Endodermal cell (in vitro differentiated cells): ENCODE measurements around the gene NUDT16L1. TPM values are rescaled to one million over a fixed set of nuclear protein-coding genes. Genes with fewer than 3 reads are reported as not detected.

ENCODE experiments used
- DNase-seq: peaks from one replicate; pipeline ENCODE4 v3.0.0-alpha.2; 2017
- H3K27ac ChIP-seq: 2 replicates; pipeline ENCODE4 v1.5.1; 2013; ENCODE audit warnings: mild to moderate bottlenecking, low read depth, low read length, moderate library complexity
- H3K27me3 ChIP-seq: 2 replicates; pipeline ENCODE4 v1.6.1; 2013; ENCODE audit warnings: mild to moderate bottlenecking, low read length, moderate library complexity; ENCODE audit not compliant: insufficient read depth, control insufficient read depth, poor library complexity, severe bottlenecking
- H3K36me3 ChIP-seq: 2 replicates; pipeline ENCODE4 v1.7.0; 2013; ENCODE audit warnings: mild to moderate bottlenecking, low read length, moderate library complexity; ENCODE audit not compliant: control insufficient read depth, insufficient read depth
- H3K4me1 ChIP-seq: one replicate; pipeline ENCODE4 v1.7.0; 2013; ENCODE audit warnings: low read length; ENCODE audit not compliant: control insufficient read depth, insufficient read depth
- H3K4me3 ChIP-seq: 2 replicates; pipeline ENCODE4 v1.5.1; 2013; ENCODE audit warnings: mild to moderate bottlenecking, low read length, moderate library complexity
- H3K9ac ChIP-seq: 2 replicates; pipeline ENCODE4 v1.6.1; 2013; ENCODE audit warnings: mild to moderate bottlenecking, low read length, moderate library complexity; ENCODE audit not compliant: poor library complexity, severe bottlenecking; ENCODE audit errors: extremely low read depth
- H3K9me3 ChIP-seq: 2 replicates; pipeline ENCODE4 v1.6.1; 2013; ENCODE audit warnings: mild to moderate bottlenecking, low read length, moderate library complexity; ENCODE audit not compliant: control insufficient read depth
- H3K27ac Mint-ChIP-seq: 2 replicates; pipeline ENCODE4 v1.8.0; 2020; ENCODE audit warnings: mixed read lengths
- H3K27me3 Mint-ChIP-seq: 2 replicates; pipeline ENCODE4 v1.8.0; 2021; ENCODE audit warnings: mild to moderate bottlenecking, mixed read lengths; ENCODE audit not compliant: insufficient read depth
- H3K36me3 Mint-ChIP-seq: 2 replicates; pipeline ENCODE4 v1.8.0; 2020; ENCODE audit warnings: low read depth, mixed read lengths
- H3K4me1 Mint-ChIP-seq: 2 replicates; pipeline ENCODE4 v1.8.0; 2020; ENCODE audit warnings: mixed read lengths
- H3K4me3 Mint-ChIP-seq: 2 replicates; pipeline ENCODE4 v1.8.0; 2020; ENCODE audit warnings: mild to moderate bottlenecking, moderate library complexity, mixed read lengths
- H3K9me3 Mint-ChIP-seq: 2 replicates; pipeline ENCODE4 v1.8.0; 2020; ENCODE audit warnings: mild to moderate bottlenecking, mixed read lengths
- CTCF ChIP-seq: fragments of 200-600 bp; sonication (generic); conservative IDR thresholded peaks from 2 replicates; pipeline ENCODE4 v1.5.0; 2021; ENCODE audit warnings: antibody characterized with exemption, mild to moderate bottlenecking
- WGBS, 2 experiments: methylation state at CpG; one replicate each; pipeline versions ENCODE4 v1.1.5 to v1.1.7; 2013; ENCODE audit warnings: missing lambda C conversion rate in 2 of 2, mixed read lengths in 1 of 2; ENCODE audit not compliant: insufficient coverage in 1 of 2, insufficient read length in 1 of 2; 5-methylcytosine and 5-hydroxymethylcytosine counted together
- total RNA-seq, 2 donors: library from RNA; stranded (reverse); fragmentation: NEBNext Ultra II Directional in 1 of 2; extraction: Animal tissue kit (Norgen Biotek cat#: 25700) in 1 of 2; gene quantifications; 2 replicates in 1 of 2; 3 replicates in 1 of 2; pipeline ENCODE4 v1.2.1, GENCODE V29; 2021

Gene NUDT16L1
- total RNA-seq, 2 donors from 2014 or later, result 38.6 to 40.7 TPM

- peaks cover 21% of the 10 kb centered on the region for H3K36me3 ChIP-seq
- H3K9ac ChIP-seq, result no peak overlapping the region
- no peak overlapping the region for H3K27ac ChIP-seq
- Mint-ChIP-seq H3K27me3 (no peaks in the 10 kb centered on the region), H3K27ac (peak overlapping the region; percentile 90), H3K9me3 (no peaks in the 10 kb centered on the region), H3K36me3 (peaks cover 47% of the 10 kb centered on the region), H3K4me3 (no peak overlapping the region), H3K4me1 (peaks cover 16% of the 10 kb centered on the region)
- peaks cover 3% of the 10 kb centered on the region for H3K4me1 ChIP-seq
- 96% methylated on average over 10 to 12 of the region's 12 CpGs for WGBS, 2 experiments
- no peak for TF ChIP-seq CTCF
- H3K4me3 ChIP-seq, result no peak overlapping the region
- no peaks in the 10 kb centered on the region for H3K27me3 ChIP-seq
- no peak for DNase-seq
- no peaks in the 10 kb centered on the region for H3K9me3 ChIP-seq
Measured at GRCh38 chr16:4654964-4655590, 38.3 kb upstream of the NUDT16L1 start.

GRCh38 chr16:4655801-4656200 is 37.6 kb upstream of the NUDT16L1 start:
- peaks cover 21% of the 10 kb centered on the region for H3K36me3 ChIP-seq
- H3K27ac ChIP-seq, result no peak overlapping the region
- no peaks in the 10 kb centered on the region for H3K27me3 ChIP-seq
- DNase-seq, result no peak
- no peaks in the 10 kb centered on the region for H3K27me3 Mint-ChIP-seq
- TF ChIP-seq CTCF, result no peak
- 88 to 95% methylated on average over 4 to 6 of the region's 6 CpGs for WGBS, 2 experiments
- no peak overlapping the region for H3K9ac ChIP-seq
- no peaks in the 10 kb centered on the region for H3K9me3 Mint-ChIP-seq
- no peak overlapping the region for H3K4me3 ChIP-seq
- no peaks in the 10 kb centered on the region for H3K9me3 ChIP-seq
- H3K4me1 ChIP-seq, result peaks cover 3% of the 10 kb centered on the region
- peaks cover 41% of the 10 kb centered on the region for H3K36me3 Mint-ChIP-seq
- peak overlapping the region; percentile 35 for H3K27ac Mint-ChIP-seq
- H3K4me1 Mint-ChIP-seq, result peaks cover 16% of the 10 kb centered on the region
- H3K4me3 Mint-ChIP-seq, result no peak overlapping the region

DNA sequence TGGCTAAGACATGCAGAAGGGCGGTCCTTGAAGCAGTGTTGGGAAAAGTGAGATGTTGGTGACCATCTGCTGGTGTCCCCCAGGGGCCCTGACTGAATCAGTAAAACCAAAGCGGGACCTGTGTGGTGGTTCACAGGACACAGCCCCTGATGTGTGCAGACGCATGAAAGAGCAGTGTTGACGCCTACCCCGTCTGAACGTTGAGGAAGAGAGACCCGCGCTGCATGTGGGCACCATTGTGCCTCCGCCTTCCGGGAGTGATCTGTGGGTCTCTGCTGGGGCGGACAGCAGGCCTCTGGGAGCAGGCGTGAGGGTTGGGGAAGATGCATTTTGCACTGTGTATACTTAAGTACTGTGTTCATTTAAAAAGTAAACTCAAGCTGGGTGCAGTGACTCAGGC is 37.1 kb upstream of the NUDT16L1 start:
- Histone ChIP-seq H3K36me3 (peaks cover 21% of the 10 kb centered on the region), H3K27ac (no peak overlapping the region), H3K4me1 (peaks cover 3% of the 10 kb centered on the region), H3K9ac (no peak overlapping the region), H3K9me3 (no peaks in the 10 kb centered on the region), H3K27me3 (no peaks in the 10 kb centered on the region), H3K4me3 (no peak overlapping the region)
- H3K9me3 Mint-ChIP-seq, result no peaks in the 10 kb centered on the region
- peaks cover 16% of the 10 kb centered on the region for H3K4me1 Mint-ChIP-seq
- H3K27ac Mint-ChIP-seq, result peak overlapping the region; percentile 35
- no peaks in the 10 kb centered on the region for H3K27me3 Mint-ChIP-seq
- H3K36me3 Mint-ChIP-seq, result peaks cover 37% of the 10 kb centered on the region
- H3K4me3 Mint-ChIP-seq, result no peak overlapping the region
- TF ChIP-seq CTCF, result no peak
- 94 to 98% methylated on average over 11 to 12 of the region's 12 CpGs for WGBS, 2 experiments
- DNase-seq, result no peak
